ENCODE measurements around the gene IGFBP4.

Gene IGFBP4

DNA sequence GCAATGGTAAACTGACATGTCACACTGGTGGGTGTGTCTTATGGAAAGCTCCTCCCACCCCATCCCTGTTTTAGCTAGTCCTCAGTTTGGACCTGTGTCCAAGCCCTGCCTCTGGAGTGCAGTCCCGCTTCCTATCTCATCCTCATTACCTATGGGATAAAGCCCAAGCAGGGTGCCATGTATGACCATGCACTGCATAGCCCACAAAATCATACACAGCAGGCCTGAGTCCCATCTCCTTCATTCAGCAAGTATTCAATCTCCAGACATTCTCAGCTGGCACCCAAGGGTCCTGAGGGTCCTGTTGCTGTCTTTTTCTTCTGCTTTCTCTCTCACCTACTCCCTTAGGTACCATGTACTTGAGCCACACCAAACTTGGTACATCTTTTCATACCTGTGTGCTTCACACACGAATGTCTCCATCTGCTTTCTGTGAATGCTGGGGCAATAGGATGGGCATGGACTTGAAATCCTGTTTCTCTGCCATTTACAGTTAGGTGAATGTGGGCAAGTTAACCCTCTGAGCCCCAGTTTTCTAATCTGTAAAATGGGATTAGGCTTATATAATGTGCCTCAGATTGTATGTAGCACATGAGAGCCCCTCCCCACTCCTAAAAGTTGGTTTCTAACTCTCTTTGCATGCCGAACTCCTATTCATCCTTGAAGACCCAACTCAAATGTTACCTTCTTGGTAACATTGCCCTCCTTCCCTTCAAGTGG is 29.6 kb downstream of the IGFBP4 start:
- TF ChIP-seq, protein P1, sequence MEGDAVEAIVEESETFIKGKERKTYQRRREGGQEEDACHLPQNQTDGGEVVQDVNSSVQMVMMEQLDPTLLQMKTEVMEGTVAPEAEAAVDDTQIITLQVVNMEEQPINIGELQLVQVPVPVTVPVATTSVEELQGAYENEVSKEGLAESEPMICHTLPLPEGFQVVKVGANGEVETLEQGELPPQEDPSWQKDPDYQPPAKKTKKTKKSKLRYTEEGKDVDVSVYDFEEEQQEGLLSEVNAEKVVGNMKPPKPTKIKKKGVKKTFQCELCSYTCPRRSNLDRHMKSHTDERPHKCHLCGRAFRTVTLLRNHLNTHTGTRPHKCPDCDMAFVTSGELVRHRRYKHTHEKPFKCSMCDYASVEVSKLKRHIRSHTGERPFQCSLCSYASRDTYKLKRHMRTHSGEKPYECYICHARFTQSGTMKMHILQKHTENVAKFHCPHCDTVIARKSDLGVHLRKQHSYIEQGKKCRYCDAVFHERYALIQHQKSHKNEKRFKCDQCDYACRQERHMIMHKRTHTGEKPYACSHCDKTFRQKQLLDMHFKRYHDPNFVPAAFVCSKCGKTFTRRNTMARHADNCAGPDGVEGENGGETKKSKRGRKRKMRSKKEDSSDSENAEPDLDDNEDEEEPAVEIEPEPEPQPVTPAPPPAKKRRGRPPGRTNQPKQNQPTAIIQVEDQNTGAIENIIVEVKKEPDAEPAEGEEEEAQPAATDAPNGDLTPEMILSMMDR (IDR thresholded peaks at IDR 0.05): no peak
- DNase-seq (ENCODE audit: low spot score): no peak
- no peak overlapping the region for H3K27ac ChIP-seq

DNA sequence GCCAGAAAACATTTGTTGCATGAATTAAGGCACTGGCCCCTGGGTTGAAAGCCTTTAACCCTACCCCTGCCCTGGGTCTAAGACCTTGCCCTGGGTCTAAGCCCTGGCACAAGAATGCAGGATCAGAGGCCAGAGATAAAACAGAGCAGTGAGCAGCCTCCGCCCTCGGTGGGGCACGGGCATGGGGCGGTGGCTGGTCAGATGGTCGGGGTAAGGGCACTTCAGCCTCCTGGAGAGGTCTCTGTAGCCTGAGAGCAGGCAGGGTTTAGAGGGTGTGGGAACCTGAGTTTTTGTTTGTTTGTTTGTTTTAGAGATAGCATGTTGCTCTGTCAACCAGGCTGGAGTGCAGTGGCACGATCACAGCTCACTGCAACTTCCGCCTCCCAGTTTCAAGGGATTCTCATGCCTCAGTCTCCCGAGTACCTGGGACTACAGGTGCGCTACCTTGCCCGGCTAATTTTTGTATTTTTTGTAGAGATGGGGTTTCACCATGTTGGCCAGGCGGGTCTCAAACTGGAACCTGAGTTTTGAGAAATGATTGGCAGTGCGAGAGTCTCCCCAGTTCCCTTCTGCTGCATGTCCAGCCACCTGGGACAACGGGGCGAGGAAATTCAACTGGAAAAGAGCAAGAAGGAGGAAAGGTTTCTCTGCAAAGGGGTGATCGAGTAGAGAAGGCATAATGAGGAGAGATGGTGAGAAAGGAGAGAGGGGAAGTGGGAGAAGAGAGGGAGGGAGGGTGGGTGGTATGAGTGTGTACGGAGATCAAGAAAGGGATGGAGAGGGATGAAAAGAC is 30.5 kb downstream of the IGFBP4 start:
- DNase-seq (ENCODE audit: low spot score): no peak
- Histone ChIP-seq H3K4me3 (no peak overlapping the region), H3K27ac (no peak overlapping the region)
- TF ChIP-seq, protein P1 (IDR thresholded peaks at IDR 0.05): no peak

More for the DNA sequence above, 29.6 kb downstream of the IGFBP4 start:
- H3K4me3 ChIP-seq: no peak overlapping the region

DNA sequence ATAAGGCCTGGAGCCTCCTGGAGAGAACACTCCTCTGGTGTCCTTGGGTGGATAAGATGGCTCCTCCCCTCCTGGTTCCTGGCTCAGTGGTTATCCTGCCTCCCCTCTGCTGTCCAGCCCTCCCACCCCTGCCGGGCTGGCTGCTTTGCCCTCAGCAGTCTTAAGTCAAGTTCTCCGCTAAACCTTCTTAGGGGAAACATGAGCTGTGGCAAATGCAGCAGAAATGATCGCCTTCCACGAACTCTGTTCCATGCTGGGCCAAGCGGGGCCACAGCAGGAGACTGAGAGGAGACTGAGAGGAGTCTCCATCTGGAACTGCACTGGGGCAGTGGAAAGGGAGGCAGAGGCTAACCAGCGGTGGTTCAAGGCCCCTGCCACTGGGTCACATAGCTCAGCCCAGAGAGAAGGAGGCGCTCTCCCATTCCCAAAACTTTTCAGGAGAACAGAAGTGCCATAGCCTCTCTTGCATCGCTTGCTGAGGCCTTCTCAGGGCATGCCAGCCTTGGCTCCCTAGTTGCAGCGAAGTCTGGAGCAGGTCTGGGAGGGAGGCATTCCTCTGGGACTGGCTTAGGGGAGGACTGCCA is 31.3 kb downstream of the IGFBP4 start:
- no peak for DNase-seq (ENCODE audit: low spot score)
- H3K27ac ChIP-seq: peak overlapping the region in 1 of 2 donors; percentile 41
- H3K4me3 ChIP-seq: no peak overlapping the region
- TF ChIP-seq, protein P1 (IDR thresholded peaks at IDR 0.05): no peak

DNA sequence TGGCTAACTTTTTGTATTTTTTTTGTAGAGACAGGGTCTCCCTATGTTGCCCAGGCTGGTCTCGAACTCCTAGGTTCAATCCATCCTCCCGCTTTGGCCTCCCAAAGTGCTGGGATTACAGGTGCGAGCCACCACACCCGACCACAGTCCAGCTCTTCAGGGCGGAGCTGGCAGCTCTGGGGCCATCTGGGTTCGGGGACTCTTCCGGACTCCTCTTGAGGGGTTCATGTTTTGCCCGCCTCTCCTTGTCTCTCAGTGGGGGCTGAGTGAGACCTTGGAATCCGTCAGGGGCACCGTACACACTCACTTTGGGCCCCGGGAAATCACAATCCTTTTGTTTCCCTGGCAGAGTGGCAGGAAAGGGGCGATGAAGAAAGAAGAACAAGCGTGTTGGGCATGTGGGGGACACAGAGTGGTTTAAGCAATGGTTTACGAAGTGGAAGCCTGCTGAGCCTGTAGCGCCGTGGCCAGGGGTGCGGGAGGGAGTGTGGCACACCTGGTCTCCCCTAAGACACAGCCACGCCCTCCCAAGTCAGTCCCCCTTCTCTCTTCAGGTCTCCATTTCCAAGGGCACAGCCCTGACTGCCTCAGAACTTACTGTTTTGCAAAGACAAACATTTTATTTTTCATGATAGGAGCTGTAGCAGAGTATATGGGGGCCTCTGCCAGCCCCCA is 32.1 kb downstream of the IGFBP4 start:
- TF ChIP-seq, protein P1 (IDR thresholded peaks at IDR 0.05): no peak
- no peak overlapping the region for H3K4me3 ChIP-seq
- DNase-seq (ENCODE audit: low spot score): no peak
- peak overlapping the region in 1 of 2 donors; percentile 60 for H3K27ac ChIP-seq

DNA sequence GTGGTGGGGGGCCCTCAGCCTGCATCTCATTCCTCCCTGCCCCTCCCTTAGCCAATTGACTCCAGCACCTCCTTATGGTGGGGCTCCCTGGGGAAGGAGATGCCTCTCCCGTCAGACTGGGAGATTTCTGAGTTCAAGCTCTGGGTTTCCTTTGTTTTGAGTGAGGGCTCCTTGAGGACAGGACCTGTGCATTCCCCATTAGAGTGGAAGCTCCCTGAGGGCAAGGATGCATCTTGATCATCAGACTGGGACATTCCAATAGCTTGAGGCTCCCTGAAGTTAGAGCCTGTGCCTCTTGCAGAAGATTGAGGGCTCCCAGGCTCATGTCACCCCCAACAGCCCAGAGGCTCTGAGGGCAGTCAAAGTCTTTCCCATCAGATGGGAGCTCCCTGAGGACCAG is 34.5 kb downstream of the IGFBP4 start:
- TF ChIP-seq, protein P1 (IDR thresholded peaks at IDR 0.05): no peak
- no peak for DNase-seq (ENCODE audit: low spot score)
- H3K27ac ChIP-seq: no peak overlapping the region

DNA sequence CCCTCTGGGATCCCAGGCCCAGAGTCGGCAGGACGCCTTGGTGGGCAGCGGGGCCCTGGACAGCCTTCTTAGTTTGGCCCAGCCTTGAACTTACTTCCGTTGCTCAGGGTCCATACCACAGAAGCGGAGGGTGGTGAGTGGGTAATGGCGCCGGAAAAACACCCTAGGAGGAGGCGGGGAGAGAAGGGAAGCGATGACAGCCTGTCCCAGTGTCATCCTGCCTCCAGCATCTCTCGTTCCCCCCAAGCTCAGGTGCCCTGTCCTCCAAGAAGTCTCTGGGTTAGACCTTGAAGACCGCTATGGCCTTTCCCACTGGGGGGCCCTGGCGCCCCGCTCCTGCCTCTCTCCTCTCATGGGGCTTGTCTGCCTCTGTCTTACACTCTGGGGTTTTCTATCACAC is 35.2 kb downstream of the IGFBP4 start:
- DNase-seq (ENCODE audit: low spot score): no peak
- Histone ChIP-seq H3K27ac (no peak overlapping the region), H3K4me3 (no peak overlapping the region)
- TF ChIP-seq, protein P1 (IDR thresholded peaks at IDR 0.05): no peak

More for the DNA sequence above, 34.5 kb downstream of the IGFBP4 start:
- no peak overlapping the region for H3K4me3 ChIP-seq

Data from coronary artery (tissue), 2 donors.